ENCODE data around the gene BAG5.
A peak's percentile ranks its signal among the peaks of the same experiment; 100 is the strongest.

DNA sequence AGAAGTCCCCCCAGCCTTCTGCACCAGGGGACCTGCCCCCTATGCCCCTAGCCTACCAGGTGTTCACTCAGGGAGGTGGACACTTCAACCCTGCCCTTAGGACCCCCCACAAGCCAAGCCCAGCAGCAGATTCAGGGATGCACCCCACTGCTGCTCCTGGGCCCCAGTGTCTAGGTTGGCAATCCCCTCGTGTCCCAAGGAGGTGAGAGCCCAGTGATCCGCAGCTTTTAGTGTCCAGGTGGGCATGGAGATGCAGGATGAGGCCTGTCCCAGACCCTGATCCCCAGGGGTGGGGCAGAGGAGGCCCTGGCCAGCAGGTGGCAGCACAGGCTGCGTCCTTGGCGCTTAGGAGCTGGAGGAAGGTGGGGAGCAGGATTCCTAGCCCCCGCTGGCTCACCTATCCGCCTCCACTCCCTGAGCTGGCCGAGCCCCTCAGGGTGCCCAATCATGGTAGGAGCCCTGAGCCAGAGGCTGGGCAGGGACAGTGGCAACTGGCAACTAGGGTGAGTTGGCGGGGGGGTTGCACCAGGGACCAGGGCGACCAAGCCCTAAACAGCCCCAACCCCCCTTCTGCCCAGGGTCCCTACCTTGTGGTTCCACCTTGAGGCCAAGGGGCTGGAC is 43.9 kb downstream of the BAG5 start:
- TF ChIP-seq, protein P1, sequence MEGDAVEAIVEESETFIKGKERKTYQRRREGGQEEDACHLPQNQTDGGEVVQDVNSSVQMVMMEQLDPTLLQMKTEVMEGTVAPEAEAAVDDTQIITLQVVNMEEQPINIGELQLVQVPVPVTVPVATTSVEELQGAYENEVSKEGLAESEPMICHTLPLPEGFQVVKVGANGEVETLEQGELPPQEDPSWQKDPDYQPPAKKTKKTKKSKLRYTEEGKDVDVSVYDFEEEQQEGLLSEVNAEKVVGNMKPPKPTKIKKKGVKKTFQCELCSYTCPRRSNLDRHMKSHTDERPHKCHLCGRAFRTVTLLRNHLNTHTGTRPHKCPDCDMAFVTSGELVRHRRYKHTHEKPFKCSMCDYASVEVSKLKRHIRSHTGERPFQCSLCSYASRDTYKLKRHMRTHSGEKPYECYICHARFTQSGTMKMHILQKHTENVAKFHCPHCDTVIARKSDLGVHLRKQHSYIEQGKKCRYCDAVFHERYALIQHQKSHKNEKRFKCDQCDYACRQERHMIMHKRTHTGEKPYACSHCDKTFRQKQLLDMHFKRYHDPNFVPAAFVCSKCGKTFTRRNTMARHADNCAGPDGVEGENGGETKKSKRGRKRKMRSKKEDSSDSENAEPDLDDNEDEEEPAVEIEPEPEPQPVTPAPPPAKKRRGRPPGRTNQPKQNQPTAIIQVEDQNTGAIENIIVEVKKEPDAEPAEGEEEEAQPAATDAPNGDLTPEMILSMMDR (conservative IDR thresholded peaks at IDR 0.05): peak; percentile 97
- TF ChIP-seq ZFX (IDR thresholded peaks at IDR 0.05): no peak
